GM21447 (cell line): ENCODE results near the gene C2CD4C.
"Not testable (repeated sequence)": the region's sequence is repeated elsewhere in the genome, so short reads cannot be mapped to it uniquely, and the experiment has no call there.

ENCODE experiments used
- ATAC-seq: cut with Tn5 transposase; IDR thresholded peaks from one replicate; pipeline ENCODE4 v1.9.1; 2021; ENCODE audit not compliant: unreplicated experiment

The C2CD4C gene

DNA sequence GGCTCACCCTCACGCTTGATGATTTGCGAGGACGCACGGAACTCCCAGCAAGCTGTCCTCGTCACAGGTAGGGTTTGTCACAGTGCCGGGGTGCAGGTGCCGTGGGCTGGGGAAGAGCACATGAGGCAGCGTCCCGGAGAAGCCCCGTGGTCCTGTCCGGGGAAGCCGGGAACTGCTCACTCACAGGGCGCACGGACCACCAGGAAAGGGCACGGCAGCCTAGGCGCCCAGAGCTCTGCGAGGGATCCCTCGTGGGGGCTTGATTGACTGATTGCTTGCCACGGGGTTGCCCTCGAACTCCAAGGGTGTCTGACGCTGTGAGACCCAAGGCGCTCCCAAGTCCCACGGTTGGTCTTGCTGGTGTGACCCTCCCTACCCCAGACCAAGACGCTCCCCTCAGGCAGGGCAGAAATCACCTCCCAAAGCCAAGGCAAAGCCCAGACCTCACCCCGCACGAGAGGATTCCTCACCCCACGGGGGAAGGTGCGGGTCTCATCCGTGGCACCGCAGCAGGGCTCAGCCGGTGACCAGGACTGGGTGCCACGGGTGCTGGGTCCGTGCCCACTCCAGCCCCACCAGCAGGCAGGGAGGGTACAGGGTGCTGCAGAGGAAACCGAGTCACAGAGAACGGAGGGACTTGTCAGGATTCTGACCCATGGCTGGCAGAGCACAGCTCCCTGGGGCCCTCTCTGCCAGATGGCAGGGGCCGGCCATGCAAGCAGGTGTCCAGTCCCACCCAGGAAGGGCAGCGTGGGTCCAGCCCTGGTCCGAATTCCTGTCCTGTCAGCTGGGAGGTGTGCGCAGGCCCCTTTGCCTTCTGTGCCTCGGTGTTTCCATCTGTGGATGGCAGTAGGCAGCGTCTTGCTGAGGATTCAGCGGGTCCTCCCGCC is 7.7 kb downstream of the C2CD4C start:
- ATAC-seq = no peak

DNA sequence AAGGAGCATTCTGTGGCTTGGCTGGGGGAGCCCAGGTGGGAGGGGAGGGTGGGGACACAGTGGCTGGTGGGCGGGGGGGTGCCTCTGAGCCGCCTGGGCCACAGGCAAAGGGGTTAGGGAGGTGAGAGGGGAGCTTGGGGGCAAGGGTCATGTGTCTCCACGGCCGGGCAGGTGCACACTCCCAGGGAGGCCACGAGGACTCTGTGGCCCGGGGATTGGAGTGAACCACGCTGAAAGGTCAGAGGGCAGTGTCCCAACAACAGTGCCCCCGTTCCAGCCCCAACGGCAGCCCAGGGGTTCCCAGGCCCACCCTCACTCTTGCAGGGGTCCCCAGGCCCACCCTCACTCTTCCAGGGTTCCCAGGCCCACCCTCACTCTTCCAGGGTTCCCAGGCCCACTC is 9.6 kb downstream of the C2CD4C start:
- no peak for ATAC-seq

DNA sequence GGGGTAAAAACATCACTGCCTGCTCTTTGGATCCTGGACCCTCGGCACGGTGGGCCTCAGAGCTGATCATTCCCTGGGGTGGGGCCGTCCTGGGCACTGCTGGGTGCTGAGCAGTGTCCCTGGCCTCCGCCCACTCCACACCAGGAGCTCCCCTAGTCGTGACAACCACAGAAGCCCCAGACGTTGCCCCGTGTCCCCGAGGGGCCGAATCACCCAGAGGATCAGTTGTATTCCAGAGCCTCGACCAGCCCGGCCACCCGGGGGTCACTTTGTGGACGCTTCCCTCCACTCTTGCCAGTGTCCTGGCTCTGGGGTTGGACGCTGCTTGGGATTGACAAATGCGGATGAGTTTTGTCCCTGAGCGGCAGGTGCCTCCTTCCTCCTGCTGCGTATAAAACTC is 10.2 kb downstream of the C2CD4C start:
- no peak for ATAC-seq

DNA sequence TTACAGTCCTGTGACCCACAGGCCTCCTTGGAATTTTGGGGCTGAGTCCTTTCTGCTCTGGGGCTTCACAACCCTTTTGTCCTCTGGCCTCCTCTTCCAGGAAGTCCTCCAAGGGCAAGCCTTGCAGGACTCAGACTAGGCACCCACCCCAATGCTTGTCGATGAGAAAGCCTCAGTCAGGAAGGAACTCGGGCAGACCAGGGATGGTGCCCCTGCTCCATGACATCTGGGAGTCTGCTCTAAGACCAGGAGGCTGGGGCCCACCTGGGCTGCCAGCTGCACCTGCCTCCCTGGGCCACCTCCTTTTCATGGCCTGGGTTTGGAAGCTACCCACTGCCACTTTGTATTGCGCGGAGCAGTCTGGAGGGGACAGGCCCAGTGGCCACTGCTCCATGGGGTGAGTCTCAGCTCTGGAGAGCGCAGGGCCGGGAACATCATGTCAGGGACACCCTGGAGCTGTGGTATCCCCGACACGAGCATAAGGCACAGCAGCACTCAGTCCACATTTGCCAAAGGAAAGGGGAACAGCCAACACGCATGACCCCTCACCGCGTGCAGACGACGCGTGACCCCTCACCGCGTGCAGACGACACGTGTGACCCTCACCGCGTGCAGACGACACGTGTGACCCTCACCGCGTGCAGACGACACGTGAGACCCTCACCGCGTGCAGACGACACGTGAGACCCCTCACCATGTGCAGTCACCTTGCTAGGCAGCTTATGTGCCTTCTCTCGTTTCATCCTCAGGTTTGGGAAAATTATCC is 10.8 kb downstream of the C2CD4C start:
- ATAC-seq = no peak

DNA sequence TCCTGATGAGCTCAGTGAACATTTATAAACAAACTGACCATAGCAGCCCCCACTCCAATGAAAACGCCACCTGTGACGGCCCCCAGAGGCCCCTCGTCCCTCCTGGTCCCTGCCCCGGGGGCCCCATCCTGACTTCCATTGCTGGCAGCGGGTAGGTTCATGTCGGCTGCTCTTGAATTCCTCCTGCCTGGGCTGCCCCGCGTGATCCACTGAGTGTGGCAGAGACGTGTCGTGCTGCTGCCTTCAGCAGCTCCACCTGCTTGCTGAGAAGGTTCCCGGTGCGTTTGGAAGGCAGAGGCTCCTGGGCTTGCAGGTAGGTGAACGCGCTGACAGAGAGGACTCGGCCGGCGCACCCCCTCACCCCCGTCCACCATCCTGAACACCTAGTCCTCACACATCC is 11.6 kb downstream of the C2CD4C start:
- no peak for ATAC-seq

DNA sequence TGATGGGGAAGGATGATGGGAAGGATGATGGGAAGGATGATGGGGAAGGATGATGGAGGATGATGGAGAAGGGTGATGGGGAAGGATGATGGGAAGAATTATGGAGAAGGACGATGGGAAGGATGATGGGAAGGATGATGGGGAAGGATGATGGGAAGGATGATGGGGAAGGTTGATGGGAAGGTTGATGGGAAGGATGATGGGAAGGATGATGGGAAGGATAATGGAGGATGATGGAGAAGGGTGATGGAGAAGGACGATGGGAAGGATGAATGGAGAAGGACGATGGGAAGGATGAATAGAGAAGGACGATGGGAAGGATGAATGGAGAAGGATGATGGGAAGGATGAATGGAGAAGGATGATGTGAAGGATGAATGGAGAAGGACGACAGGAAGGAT is 13.5 kb downstream of the C2CD4C start:
- no peak for ATAC-seq

DNA sequence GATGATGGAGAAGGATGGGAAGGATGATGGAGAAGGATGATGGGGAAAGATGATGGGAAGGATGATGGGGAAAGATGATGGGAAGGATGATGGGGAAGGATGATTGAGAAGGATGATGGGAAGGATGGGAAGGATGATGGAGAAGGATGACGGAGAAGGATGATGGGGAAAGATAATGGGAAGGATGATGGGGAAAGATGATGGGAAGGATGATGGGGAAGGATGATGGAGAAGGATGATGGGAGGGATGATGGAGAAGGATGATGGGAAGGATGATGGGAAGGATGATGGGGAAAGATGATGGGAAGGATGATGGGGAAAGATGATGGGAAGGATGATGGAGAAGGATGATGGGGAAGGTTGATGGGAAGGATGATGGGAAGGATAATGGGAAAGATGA is 14.1 kb downstream of the C2CD4C start:
- not testable (repeated sequence) for ATAC-seq

DNA sequence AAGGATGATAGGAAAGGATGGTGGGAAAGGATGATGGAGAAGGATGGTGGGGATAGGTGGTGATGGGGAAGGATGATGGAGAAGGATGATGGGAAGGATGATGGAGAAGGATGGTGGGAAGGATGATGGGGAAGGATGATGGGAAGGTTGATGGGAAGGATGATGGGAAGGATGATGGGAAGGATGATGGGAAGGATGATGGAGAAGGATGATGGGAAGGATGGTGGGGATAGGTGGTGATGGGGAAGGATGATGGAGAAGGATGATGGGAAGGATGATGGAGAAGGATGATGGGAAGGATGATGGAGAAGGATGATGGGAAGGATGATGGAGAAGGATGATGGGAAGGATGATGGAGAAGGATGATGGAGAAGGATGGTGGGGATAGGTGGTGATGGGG is 15.4 kb downstream of the C2CD4C start:
- ATAC-seq = not testable (repeated sequence)

DNA sequence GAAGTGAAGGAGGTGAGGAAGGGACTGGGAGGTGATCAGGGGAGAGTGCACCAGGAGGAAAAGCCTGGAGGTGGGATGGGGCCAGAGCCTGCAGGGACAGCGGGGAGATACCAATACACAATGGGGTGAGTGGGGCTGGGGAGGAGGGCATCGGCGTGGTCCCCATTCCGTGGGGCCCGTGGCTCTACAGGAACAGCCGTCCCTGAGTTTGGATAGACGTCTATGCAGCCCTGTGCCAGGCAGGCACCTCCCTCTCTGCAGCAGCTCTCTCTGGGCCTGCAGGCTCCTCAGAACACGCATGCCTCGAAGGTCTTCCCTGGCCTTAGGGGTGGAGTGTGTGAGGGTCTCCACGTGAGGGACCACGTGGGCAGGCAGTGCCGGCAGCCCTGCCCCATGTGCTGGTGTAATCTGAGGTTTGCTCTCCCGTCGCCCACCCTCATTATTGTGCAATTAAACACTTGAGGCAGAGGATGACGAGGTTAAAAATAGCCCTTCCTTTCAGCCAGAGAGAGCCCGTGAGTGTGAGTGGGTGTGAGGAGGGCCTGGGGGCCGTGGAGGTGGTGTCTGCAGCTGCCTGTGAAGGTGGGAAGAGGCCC is 16.5 kb downstream of the C2CD4C start:
- no peak for ATAC-seq

DNA sequence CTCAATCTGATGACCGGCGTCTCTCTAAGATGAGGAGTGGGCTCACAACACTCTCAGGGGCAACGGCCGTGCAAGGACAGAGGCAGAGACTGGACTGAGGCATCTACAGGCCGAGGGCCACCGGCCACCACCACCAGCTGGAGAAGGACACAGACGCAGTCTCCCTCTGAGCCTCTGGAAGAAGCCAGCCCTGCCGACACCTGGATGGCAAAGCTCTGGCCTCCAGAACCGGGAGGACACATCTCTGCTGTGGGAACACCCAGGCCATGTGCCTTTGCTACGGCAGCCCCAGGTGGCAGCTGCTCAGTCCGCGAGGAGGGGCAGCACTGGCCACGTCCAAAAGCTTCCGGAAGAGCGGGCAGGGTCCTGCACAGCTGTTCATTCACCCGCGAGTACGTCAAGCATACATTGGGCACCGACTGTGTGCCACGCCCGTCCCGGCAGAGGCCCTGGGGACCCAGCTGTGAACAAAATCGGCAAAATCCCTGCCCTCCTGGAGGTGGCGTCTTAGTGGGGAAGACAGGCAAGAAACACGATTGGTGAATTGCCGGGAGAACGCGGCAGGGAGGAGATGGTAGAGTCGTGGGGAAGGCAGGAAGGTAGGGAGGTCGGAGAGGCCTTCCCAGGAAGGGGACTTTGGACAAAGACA is 17.1 kb downstream of the C2CD4C start:
- no peak for ATAC-seq

DNA sequence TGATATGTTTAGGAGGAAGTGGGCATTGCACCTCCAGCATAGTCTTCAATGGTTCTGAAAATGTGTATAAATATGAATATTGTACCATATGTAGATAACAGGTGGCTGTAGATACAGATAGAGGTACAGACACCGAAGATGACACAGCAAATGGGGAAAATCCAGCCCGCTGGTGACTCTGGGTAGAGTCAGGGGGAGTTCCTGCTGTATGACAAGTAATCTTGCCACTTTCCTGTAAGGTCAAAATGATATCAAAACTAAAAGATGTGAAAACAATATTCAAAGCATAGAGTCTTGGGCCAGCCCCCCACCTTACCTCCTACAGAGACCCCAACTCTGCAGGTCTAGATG is 17.8 kb downstream of the C2CD4C start:
- no peak for ATAC-seq

DNA sequence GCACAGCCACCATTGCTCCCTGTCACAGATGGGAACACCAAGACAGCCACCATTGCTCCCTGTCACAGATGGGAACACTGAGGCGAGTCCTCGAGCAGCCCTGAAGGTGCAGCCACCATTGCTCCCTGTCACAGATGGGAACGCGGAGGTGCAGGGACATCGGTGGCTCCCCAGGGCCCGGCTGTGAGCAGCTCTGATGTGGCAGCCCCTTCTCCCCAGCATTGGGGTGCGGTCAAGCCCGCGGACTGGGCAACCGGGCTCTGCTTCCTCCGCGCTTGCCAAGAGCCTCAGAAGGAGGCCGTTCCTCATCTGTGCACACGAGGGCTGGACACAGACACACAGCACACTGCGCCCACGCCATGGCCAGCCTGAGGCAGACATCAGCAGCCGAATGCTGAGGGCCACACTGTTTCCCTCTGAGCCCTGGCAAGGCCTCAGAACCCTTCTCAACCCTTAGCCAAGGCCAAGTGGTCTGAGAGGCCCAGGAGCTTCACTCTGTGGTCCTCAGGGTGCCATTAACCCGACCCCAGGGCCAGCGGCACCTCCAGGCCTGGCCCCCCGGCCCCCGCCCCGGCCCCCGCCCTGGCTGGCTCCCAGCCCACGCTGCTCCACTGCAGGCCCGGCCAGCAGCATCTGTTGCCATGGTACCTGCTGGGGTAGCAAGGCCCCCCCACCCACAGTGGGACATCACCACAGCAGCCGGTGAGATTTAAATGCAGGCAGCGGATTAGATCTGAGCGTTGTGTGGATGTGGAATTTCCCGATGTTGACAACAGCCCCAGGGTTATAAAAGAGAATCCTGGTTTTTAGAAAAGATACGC is 18.4 kb downstream of the C2CD4C start:
- no peak for ATAC-seq

DNA sequence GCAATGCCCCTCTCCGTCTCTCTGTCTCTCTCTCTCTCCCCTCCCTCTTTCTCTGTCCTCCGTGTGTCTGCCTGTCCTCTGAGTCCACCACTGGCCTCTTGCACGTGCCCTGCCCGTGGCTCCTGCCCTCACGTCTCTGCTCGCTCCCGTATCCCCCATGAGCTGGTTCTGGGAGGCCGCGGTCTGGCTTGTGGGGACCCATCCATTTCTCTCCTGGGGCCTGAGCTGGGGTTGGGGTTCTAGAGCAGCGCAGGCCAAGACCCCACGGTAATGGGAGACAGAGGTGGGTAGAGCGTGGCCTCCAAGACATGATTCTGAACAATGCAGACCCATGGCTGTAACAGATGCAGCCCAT is 19.0 kb downstream of the C2CD4C start:
- ATAC-seq = no peak

DNA sequence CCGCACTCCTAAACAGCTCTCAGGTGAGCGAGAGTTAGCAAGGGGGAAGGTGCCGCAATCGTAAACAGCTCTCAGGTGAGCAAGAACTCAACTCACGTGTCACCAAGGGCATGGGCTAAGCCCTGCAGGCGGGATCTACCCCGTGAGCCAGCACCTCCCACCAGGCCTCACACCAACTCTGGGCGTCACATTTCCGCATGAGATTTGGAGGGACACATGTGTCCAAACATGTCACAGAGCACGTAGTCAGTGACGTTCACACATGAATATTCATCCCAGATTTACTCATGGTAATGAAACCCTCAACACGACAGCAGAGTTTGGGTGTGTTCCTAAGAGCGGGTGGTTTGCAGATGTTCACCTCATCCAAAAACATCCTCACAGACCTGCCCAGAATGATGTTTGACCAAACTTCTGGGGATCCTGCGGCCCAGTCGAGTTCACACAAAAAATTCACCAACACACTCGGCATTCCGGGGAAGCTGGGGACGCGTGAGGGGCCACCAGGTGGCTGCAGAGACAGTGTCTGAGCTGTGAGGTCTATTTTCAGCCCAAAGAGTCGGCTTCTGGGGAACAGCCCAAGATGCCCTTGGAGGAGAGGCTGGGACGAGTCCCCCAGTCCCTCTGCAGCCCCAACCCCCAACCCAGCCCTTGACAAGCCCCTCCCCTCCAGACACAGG is 19.6 kb downstream of the C2CD4C start:
- no peak for ATAC-seq

DNA sequence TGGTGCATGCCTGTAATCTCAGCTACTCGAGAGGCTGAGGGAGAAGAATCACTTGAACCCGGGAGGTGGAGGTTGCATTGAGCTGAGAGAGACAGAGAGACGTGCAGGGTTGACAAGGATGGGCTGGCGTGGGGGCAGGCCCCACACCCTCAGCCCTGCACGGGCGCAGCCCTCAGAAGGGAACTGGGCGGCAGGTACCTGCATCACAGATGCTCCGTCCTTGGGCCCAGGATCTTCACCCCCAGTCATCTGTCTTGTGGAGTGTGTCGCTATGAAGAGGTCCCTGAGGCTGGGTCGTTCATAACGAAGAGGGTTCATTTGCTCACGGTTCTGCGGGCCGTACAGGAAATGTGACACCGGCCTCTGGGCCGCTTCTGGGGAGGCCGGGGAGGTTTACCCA is 20.3 kb downstream of the C2CD4C start:
- no peak for ATAC-seq

DNA sequence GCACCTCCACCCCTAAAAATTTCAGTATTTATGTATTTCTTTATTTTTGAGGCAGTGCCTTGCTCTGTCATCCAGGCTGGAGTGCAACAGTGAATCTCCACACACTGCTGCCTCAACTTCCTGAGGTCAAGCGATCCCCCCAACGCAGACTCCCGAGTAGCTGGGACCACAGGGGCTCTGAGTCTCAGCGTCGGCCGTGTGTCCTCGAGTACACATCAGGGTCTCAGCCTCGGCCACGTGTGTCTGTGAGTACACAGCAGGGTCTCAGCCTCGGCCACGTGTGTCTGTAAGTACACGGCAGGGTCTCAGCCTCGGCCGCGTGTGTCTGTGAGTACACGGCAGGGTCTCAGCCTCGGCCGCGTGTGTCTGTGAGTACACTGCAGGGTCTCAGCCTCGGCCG is 21.2 kb downstream of the C2CD4C start:
- ATAC-seq = no peak

DNA sequence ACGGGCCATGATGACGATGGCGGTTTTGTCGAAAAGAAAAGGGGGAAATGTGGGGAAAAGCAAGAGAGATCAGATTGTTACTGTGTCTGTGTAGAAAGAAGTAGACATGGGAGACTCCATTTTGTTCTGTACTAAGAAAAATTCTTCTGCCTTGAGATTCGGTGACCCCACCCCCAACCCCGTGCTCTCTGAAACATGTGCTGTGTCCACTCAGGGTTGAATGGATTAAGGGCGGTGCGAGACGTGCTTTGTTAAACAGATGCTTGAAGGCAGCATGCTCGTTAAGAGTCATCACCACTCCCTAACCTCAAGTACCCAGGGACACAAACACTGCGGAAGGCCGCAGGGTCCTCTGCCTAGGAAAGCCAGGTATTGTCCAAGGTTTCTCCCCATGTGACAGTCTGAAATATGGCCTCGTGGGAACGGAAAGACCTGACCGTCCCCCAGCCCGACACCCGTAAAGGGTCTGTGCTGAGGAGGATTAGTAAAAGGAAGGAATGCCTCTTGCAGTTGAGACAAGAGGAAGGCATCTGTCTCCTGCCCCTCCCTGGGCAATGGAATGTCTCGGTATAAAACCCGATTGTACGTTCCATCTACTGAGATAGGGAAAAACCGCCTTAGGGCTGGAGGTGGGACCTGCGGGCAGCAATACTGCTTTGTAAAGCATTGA is 22.2 kb downstream of the C2CD4C start:
- ATAC-seq = not testable (repeated sequence)

DNA sequence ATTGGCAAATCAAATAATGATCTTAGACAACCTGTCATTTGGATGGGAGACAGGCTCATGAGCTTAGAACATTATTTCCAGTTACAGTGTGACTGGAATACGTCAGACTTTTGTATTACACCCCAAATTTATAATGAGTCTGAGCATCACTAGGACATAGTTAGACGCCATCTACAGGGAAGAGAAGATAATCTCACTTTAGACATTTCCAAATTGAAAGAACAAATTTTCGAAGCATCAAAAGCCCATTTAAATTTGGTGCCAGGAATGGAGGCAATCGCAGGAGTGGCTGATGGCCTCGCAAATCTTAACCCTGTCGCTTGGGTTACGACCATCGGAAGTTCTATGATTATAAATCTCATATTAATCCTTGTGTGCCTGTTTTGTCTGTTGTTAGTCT is 22.8 kb downstream of the C2CD4C start:
- ATAC-seq = not testable (repeated sequence)

DNA sequence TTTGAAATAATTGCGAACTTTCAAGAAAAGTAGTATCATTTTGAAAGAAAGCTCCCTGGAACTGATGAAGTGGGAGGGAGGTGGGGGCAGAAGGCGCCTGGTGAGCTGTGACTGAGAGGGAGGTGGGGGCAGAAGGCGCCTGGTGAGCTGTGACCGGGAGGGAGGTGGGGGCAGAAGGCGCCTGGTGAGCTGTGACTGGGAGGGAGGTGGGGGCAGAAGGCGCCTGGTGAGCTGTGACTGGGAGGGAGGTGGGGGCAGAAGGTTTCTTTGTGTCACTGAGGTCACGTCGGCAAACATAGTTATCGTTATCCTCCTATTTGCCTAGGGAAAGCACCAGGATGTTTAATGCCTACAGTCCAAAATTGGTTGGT is 24.2 kb downstream of the C2CD4C start:
- ATAC-seq = no peak
